GM23248 (cell line): Measurements from ENCODE around the gene AFDN. TPM values are rescaled to one million over a fixed set of nuclear protein-coding genes. Genes with fewer than 3 reads are reported as not detected.
A peak's percentile ranks its signal among the peaks of the same experiment; 100 is the strongest.

Experiments
- DNase-seq: peaks from one replicate; pipeline ENCODE4 v3.0.0-alpha.2; 2015
- H2AFZ ChIP-seq: fragments of 200-600 bp; sonication (generic); 2 replicates; pipeline ENCODE4 v1.6.1; 2016; ENCODE audit warnings: antibody characterized with exemption
- H3F3A ChIP-seq: fragments of 200-600 bp; sonication (generic); 2 replicates; pipeline ENCODE4 v1.6.1; 2016; ENCODE audit warnings: mild to moderate bottlenecking, antibody characterized with exemption, mixed run types; ENCODE audit not compliant: insufficient read depth
- H3K27ac ChIP-seq: fragments of 200-600 bp; sonication (generic); 2 replicates; pipeline ENCODE4 v1.5.1; 2016; ENCODE audit warnings: mild to moderate bottlenecking
- H3K27me3 ChIP-seq: fragments of 200-600 bp; sonication (generic); replicated peaks from 2 replicates; pipeline ENCODE4 v1.6.1; 2016; ENCODE audit warnings: mild to moderate bottlenecking; ENCODE audit not compliant: insufficient read depth
- H3K36me3 ChIP-seq: fragments of 200-600 bp; sonication (generic); 2 replicates; pipeline ENCODE4 v1.6.1; 2016; ENCODE audit warnings: low read depth, mild to moderate bottlenecking
- H3K4me1 ChIP-seq: fragments of 200-600 bp; sonication (generic); 2 replicates; pipeline ENCODE4 v1.6.1; 2016; ENCODE audit warnings: mild to moderate bottlenecking; ENCODE audit not compliant: insufficient read depth
- H3K4me2 ChIP-seq: fragments of 200-600 bp; sonication (generic); one replicate; pipeline ENCODE4 v1.6.1; 2016; ENCODE audit warnings: mild to moderate bottlenecking; ENCODE audit not compliant: unreplicated experiment
- H3K4me3 ChIP-seq: fragments of 200-600 bp; sonication (generic); 2 replicates; pipeline ENCODE4 v1.5.1; 2016; ENCODE audit warnings: mild to moderate bottlenecking
- H3K79me2 ChIP-seq: fragments of 200-600 bp; sonication (generic); 2 replicates; pipeline ENCODE4 v1.6.1; 2016; ENCODE audit warnings: mild to moderate bottlenecking; ENCODE audit not compliant: insufficient read depth
- H3K9ac ChIP-seq: fragments of 200-600 bp; sonication (generic); 2 replicates; pipeline ENCODE4 v1.6.1; 2016; ENCODE audit warnings: mild to moderate bottlenecking
- H3K9me2 ChIP-seq: fragments of 200-600 bp; sonication (generic); 2 replicates; pipeline ENCODE4 v1.6.1; 2016; ENCODE audit warnings: mixed run types, mild to moderate bottlenecking, moderate library complexity; ENCODE audit not compliant: insufficient read depth
- H3K9me3 ChIP-seq: fragments of 200-600 bp; sonication (generic); one replicate; pipeline ENCODE4 v1.6.1; 2017; ENCODE audit warnings: low read depth
- H4K20me1 ChIP-seq: fragments of 200-600 bp; sonication (generic); 2 replicates; pipeline ENCODE4 v1.6.0; 2016; ENCODE audit not compliant: insufficient read depth
- EZH2 ChIP-seq: fragments of 200-600 bp; sonication (generic); IDR thresholded peaks from 2 replicates; pipeline ENCODE4 v1.6.1; 2018; ENCODE audit warnings: antibody characterized with exemption, mild to moderate bottlenecking; ENCODE audit not compliant: insufficient read depth, poor library complexity, severe bottlenecking
- EZH2phosphoT487 ChIP-seq: fragments of 200-600 bp; sonication (generic); IDR thresholded peaks from 2 replicates; pipeline ENCODE4 v1.6.1; 2018; ENCODE audit warnings: antibody characterized with exemption, moderate library complexity, mild to moderate bottlenecking, low read depth; ENCODE audit not compliant: insufficient read depth
- WGBS, 2 experiments: methylation state at CpG; one replicate each; pipeline ENCODE4 v1.1.6; 2015 to 2017; ENCODE audit warnings: low lambda C conversion rate in 2 of 2, low coverage in 1 of 2; ENCODE audit errors: missing lambda C conversion rate in 2 of 2; 5-methylcytosine and 5-hydroxymethylcytosine counted together
- in situ Hi-C: fragments of 300-500 bp; cut with MboI; formaldehyde crosslinking; loops from 2 replicates; pipeline ENCODE4 v1.15.0; 2020
- polyA plus RNA-seq: library from polyadenylated mRNA; unstranded; fragments of >200 nt; fragmentation: Nextera tagmentation; extraction: Ambion mirVana; gene quantifications from 2 replicates; pipeline ENCODE4 v1.2.1, GENCODE V29; 2016
- total RNA-seq: library from RNA; depleted of rRNA; stranded (reverse); fragments of >200 nt; shearing (Covaris generic); gene quantifications from 2 replicates; pipeline ENCODE4 v1.2.3, GENCODE V29; 2014

The AFDN gene
- total and polyA plus RNA-seq, 2 experiments from 2014 or later, result 4.5 to 13.8 TPM

DNA sequence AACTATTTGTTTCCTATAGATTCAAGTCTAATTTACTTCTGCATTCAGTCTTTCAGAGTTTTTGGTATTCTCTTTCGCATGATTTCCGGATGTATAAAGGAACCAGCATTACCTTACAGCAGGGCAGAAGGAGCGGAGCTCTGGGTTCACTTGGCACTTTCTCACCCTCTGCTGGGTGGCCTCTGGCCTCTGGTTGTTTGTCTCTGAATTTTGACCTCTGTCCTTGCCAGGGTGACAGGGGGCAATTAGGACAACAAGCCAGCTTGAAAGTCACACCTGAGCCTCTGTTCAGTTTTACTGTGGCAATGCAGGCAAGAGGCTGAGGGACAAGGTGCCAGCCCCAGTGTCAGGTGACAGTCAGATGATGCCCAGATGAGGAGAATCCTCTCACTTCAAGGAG, 101.4 kb downstream of the AFDN start:
- Histone ChIP-seq H3K27me3 (no peaks in the 10 kb centered on the region), H3K79me2 (no peaks in the 10 kb centered on the region), H4K20me1 (no peaks in the 10 kb centered on the region), H3K4me3 (no peak overlapping the region), H3F3A (no peaks in the 10 kb centered on the region), H2AFZ (no peak overlapping the region), H3K4me1 (no peaks in the 10 kb centered on the region), H3K9ac (no peak overlapping the region), H3K27ac (no peak overlapping the region), H3K4me2 (no peak overlapping the region), H3K36me3 (0 out of 2 replicates have a peak, but pooled peaks cover 6% of the 10 kb centered on the region), H3K9me3 (no peaks in the 10 kb centered on the region), H3K9me2 (no peaks in the 10 kb centered on the region)
- WGBS, 2 experiments, result 93 to 96% methylated on average over 3 of the region's 3 CpGs
- DNase-seq, result no peak
- TF ChIP-seq EZH2 (no peak), EZH2phosphoT487 (no peak)
- in situ Hi-C loops, result no loop called here

DNA sequence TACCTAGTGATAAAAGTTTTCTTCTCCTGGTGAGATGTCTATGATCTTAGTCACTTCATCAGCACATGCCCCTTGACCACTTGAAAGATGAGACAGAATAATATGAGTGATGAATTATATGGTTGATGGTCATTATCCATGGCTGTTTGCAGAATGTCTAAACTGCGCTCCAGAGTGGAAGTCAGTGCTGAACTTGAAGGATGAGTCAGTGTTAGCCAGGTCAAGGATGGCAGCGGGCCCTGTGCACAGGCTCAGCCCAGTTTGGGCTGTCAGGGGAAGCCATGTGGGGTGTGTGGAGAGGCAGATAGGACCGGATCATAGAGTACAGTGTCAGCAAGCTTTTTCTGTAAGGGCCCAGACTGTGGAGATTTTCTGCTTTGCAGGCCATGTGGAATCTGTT, 103.6 kb downstream of the AFDN start:
- 70 to 87% methylated on average over 3 of the region's 3 CpGs for WGBS, 2 experiments
- H3K4me2 ChIP-seq, result no peak overlapping the region
- no peaks in the 10 kb centered on the region for H3F3A ChIP-seq
- H4K20me1 ChIP-seq, result no peaks in the 10 kb centered on the region
- no peaks in the 10 kb centered on the region for H3K9me2 ChIP-seq
- no peaks in the 10 kb centered on the region for H3K4me1 ChIP-seq
- no peaks in the 10 kb centered on the region for H3K9me3 ChIP-seq
- DNase-seq, result peak; percentile 24
- H3K27me3 ChIP-seq, result no peaks in the 10 kb centered on the region
- H3K4me3 ChIP-seq, result no peak overlapping the region
- H3K9ac ChIP-seq, result no peak overlapping the region
- in situ Hi-C loops, result no loop called here
- TF ChIP-seq EZH2phosphoT487, result no peak
- TF ChIP-seq EZH2, result no peak
- no peaks in the 10 kb centered on the region for H3K36me3 ChIP-seq
- no peak overlapping the region for H2AFZ ChIP-seq
- no peaks in the 10 kb centered on the region for H3K79me2 ChIP-seq
- no peak overlapping the region for H3K27ac ChIP-seq

DNA sequence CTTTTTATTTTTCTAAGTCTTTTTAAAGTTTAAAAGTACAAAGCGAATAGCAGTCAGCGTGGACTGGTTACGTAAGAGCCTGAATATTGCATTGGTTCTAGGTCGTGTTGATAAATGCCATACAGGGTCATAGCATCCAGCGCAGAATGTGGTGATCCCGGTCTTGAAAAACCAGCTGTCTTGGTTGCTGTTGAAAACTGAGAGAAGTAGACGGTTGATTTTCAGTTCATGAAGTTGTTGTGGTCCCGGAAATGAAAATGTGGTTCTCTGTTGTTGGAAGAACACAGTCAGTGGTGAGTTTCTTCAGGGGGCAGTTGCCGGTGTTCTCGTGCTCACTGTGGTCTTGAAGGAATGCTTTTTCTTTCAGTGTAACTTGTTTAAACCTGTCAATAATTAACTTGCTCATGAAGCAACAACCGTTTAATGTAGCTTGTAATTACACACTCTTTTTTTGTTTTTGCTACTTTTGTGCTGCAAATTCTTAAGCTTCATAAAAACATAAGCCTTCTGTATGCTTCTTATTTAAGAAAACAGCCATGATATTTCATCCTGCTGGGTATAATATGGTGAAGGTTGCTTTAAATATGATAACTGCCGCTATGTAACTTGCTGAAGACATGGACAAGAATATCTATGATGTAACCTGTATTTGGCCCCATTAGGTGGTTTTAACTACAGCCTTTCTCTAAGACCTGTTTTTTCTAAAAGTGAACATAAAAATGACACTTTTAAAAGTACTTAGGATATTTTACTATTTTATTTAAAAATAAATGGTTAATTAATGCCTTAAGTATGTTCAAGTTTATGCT, 106.0 kb downstream of the AFDN start:
- no peaks in the 10 kb centered on the region for H4K20me1 ChIP-seq
- H3K4me2 ChIP-seq, result no peak overlapping the region
- no peaks in the 10 kb centered on the region for H3K79me2 ChIP-seq
- no peak for DNase-seq
- WGBS, 2 experiments, result 89 to 94% methylated on average over 12 of the region's 12 CpGs
- no peak overlapping the region for H2AFZ ChIP-seq
- H3K9me2 ChIP-seq, result no peaks in the 10 kb centered on the region
- no peaks in the 10 kb centered on the region for H3K27me3 ChIP-seq
- no peaks in the 10 kb centered on the region for H3F3A ChIP-seq
- in situ Hi-C loops, result no loop called here
- H3K4me1 ChIP-seq, result no peaks in the 10 kb centered on the region
- H3K9me3 ChIP-seq, result no peaks in the 10 kb centered on the region
- TF ChIP-seq EZH2phosphoT487 (no peak), EZH2 (no peak)
- no peak overlapping the region for H3K9ac ChIP-seq
- H3K36me3 ChIP-seq, result no peaks in the 10 kb centered on the region
- no peak overlapping the region for H3K4me3 ChIP-seq
- H3K27ac ChIP-seq, result no peak overlapping the region

DNA sequence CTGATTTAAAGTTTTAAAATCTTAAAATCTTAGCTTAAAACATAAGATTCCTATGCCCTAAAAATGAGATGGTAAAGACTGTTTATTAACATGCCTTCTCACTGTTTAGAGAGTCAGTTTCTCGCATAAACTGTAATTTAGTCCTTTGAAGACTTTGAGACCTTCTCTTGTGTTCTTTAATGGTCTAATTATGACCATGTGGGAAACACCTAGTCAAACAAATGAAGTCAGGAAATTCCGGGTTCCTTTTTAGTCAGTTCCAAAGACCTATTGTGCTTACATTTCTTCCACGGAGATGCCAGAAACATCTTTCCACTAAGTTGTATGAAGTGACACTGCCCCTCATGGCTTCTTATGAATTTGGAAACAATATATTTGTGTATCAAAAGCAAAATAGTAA, 106.6 kb downstream of the AFDN start:
- Histone ChIP-seq H3K4me2 (no peak overlapping the region), H4K20me1 (no peaks in the 10 kb centered on the region), H3K9me3 (no peaks in the 10 kb centered on the region), H3F3A (no peaks in the 10 kb centered on the region), H3K9me2 (no peaks in the 10 kb centered on the region), H2AFZ (no peak overlapping the region), H3K79me2 (no peaks in the 10 kb centered on the region), H3K27me3 (no peaks in the 10 kb centered on the region), H3K27ac (no peak overlapping the region), H3K36me3 (no peaks in the 10 kb centered on the region), H3K4me1 (no peaks in the 10 kb centered on the region), H3K9ac (no peak overlapping the region), H3K4me3 (no peak overlapping the region)
- TF ChIP-seq EZH2, result no peak
- no peak for TF ChIP-seq EZH2phosphoT487
- 97 to 98% methylated on average over 3 of the region's 3 CpGs for WGBS, 2 experiments
- DNase-seq, result no peak
- in situ Hi-C loops, result no loop called here

DNA sequence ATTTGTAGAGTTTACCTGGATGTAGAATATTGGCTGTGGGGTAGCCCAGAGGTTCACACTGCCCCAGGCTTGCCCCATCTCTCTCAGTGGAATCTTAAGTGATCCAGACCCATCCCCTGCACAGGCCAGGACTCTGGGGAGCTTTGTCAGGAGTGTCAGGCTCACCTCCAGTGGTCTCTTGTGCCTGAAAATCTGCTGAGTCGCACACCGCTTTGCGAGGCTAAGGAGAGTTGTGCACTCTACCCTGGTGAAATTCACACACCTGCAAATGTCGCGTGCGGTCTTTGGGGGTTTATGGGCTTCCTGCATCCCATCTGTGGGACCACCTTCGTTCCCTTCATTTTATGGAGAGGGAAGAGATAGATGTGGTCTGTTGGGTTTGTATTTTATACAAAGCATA, 107.1 kb downstream of the AFDN start:
- no peaks in the 10 kb centered on the region for H4K20me1 ChIP-seq
- TF ChIP-seq EZH2phosphoT487 (no peak), EZH2 (no peak)
- no peak overlapping the region for H3K9ac ChIP-seq
- in situ Hi-C loops, result no loop called here
- H3F3A ChIP-seq, result no peaks in the 10 kb centered on the region
- H3K36me3 ChIP-seq, result no peaks in the 10 kb centered on the region
- no peak overlapping the region for H2AFZ ChIP-seq
- no peaks in the 10 kb centered on the region for H3K9me2 ChIP-seq
- no peak overlapping the region for H3K27ac ChIP-seq
- H3K4me3 ChIP-seq, result no peak overlapping the region
- DNase-seq, result no peak
- H3K27me3 ChIP-seq, result no peaks in the 10 kb centered on the region
- no peak overlapping the region for H3K4me2 ChIP-seq
- no peaks in the 10 kb centered on the region for H3K79me2 ChIP-seq
- H3K9me3 ChIP-seq, result no peaks in the 10 kb centered on the region
- WGBS, 2 experiments, result 94 to 99% methylated on average over 7 of the region's 7 CpGs
- H3K4me1 ChIP-seq, result no peaks in the 10 kb centered on the region
